Panc1 (cell line): Measurements from ENCODE around the gene TBC1D2B. TPM values are rescaled to one million over a fixed set of nuclear protein-coding genes. Genes with fewer than 3 reads are reported as not detected.

ENCODE experiments used
- ATAC-seq: fragments of 200-7000 bp; cut with Tn5 transposase; 2 replicates; pipeline ENCODE4 v1.9.1; 2020; ENCODE audit warnings: mild to moderate bottlenecking, moderate library complexity
- BruUV-seq: library from RNA; stranded (reverse); fragments of 400-500 nt; replicated peaks from 2 replicates; lab custom pipeline; 2021; lab: Mats Ljungman, UMichigan
- CTCF ChIA-PET: fragments of 300-600 bp; sonication (Branson Sonifier 250); formaldehyde crosslinking; loops from one replicate; lab custom pipeline; 2022; ENCODE audit warnings: antibody characterized with exemption; lab: Charles Lee
- POLR2A ChIA-PET: fragments of 300-600 bp; sonication (Branson Sonifier 250); formaldehyde crosslinking; loops from one replicate; lab custom pipeline; 2022; ENCODE audit warnings: antibody characterized with exemption; lab: Charles Lee
- DNase-seq: peaks from one replicate; pipeline ENCODE4 v3.0.0-alpha.2; 2010; ENCODE audit warnings: low read depth, low spot score
- H3K27ac ChIP-seq: 2 replicates; pipeline ENCODE4 v1.5.1; 2011; ENCODE audit warnings: mild to moderate bottlenecking, low read length, inconsistent platforms
- H3K27me3 ChIP-seq: fragments of 200-500 bp; sonication (Bioruptor generic); 2 replicates; pipeline ENCODE4 v1.6.0; 2014; ENCODE audit warnings: low read length, inconsistent platforms; ENCODE audit not compliant: control insufficient read depth, insufficient read depth
- H3K36me3 ChIP-seq: fragments of 200-500 bp; sonication (Bioruptor generic); 2 replicates; pipeline ENCODE4 v1.5.1; 2014; ENCODE audit warnings: inconsistent platforms, mild to moderate bottlenecking, low read length, moderate library complexity; ENCODE audit not compliant: control insufficient read depth, insufficient read depth
- H3K4me1 ChIP-seq: 2 replicates; pipeline ENCODE4 v1.5.1; 2011; ENCODE audit warnings: inconsistent platforms, mild to moderate bottlenecking, low read length, moderate library complexity; ENCODE audit not compliant: control insufficient read depth, insufficient read depth
- H3K4me3 ChIP-seq, 2 experiments: 2 replicates each; pipeline ENCODE4 v1.5.1; 2011 to 2012; ENCODE audit warnings: low read depth in 2 of 2, low read length in 2 of 2, mild to moderate bottlenecking in 2 of 2, inconsistent platforms in 1 of 2, moderate library complexity in 1 of 2
- H3K9me3 ChIP-seq: fragments of 200-500 bp; sonication (Bioruptor generic); 2 replicates; pipeline ENCODE4 v1.5.1; 2014; ENCODE audit warnings: low read depth, mild to moderate bottlenecking, inconsistent platforms, low read length, moderate library complexity; ENCODE audit not compliant: control insufficient read depth, insufficient read depth
- CTCF ChIP-seq: fragments of 450-650 bp; IDR thresholded peaks from 2 replicates; pipeline ENCODE4 v1.5.1; 2017; ENCODE audit warnings: mild to moderate bottlenecking
- POLR2AphosphoS5 ChIP-seq: IDR thresholded peaks from 2 replicates; pipeline ENCODE4 v1.6.1; 2012; ENCODE audit warnings: mild to moderate bottlenecking, low read depth, low read length, moderate library complexity
- REST ChIP-seq, 2 experiments: IDR thresholded peaks; 2 replicates each; pipeline ENCODE4 v1.6.1; 2011 to 2012; ENCODE audit warnings: low read depth in 2 of 2, control low read depth in 1 of 2, low read length in 1 of 2, mild to moderate bottlenecking in 1 of 2, moderate library complexity in 1 of 2; ENCODE audit not compliant: insufficient read depth in 1 of 2
- SIN3A ChIP-seq: IDR thresholded peaks from 2 replicates; pipeline ENCODE4 v1.6.1; 2012; ENCODE audit warnings: low read depth, mild to moderate bottlenecking, low read length, moderate library complexity, borderline replicate concordance; ENCODE audit not compliant: insufficient read depth
- TCF7L2 ChIP-seq: IDR thresholded peaks from 2 replicates; pipeline ENCODE4 v1.6.1; 2011; ENCODE audit warnings: mild to moderate bottlenecking, low read depth, low read length, inconsistent platforms
- in situ Hi-C: cut with HindIII; loops from 2 replicates; pipeline ENCODE4 v1.10.0; 2016; ENCODE audit warnings: low sequenced_read_pairs, low pct_unique_long_range_greater_than_20kb
- intact Hi-C: fragments of 100-400 bp; cut with micrococcal nuclease; formaldehyde crosslinking; loops from one replicate; pipeline ENCODE4 v1.10.0; 2022; ENCODE audit not compliant: unreplicated experiment
- total RNA-seq: library from RNA; stranded (reverse); gene quantifications from one replicate; pipeline ENCODE4 v1.2.1, GENCODE V29; 2021; ENCODE audit not compliant: unreplicated experiment

The TBC1D2B gene
- total RNA-seq, 1 experiment from 2014 or later: 59.3 TPM

- Histone ChIP-seq H3K27ac (peak overlapping the region; percentile 82), H3K4me1 (peaks cover 64% of the 10 kb centered on the region), H3K27me3 (no peaks in the 10 kb centered on the region), H3K36me3 (no peaks in the 10 kb centered on the region), H3K4me3 (no peak overlapping the region), H3K9me3 (no peaks in the 10 kb centered on the region)
- BruUV-seq: no TSS peak
- in situ Hi-C loops: no loop called here
- no peak for TF ChIP-seq CTCF
- no peak for TF ChIP-seq POLR2AphosphoS5
- TF ChIP-seq SIN3A: no peak
- TF ChIP-seq REST (IDR thresholded peaks at IDR 0.05; ENCODE audit: insufficient read depth in 1 of 2, low read depth in 2 of 2, low read length in 1 of 2): no peak
- no peak for TF ChIP-seq TCF7L2
- ChIA-PET CTCF (interaction anchor here (1.2 kb wide), 1 partner anchor 16 kb away, joined by 4 read pairs; no protein-coding TSS in a partner anchor), POLR2A (no interaction called here)
- DNase-seq: no peak
- ATAC-seq: no peak
- intact Hi-C loops: no loop called here
Measured at GRCh38 chr15:78073046-78073787, 4.3 kb downstream of the TBC1D2B start.

- CTCF ChIA-PET: interaction anchor here (1.2 kb wide), 1 partner anchor 16 kb away, joined by 4 read pairs; no protein-coding TSS in a partner anchor
- no peaks in the 10 kb centered on the region for H3K9me3 ChIP-seq
- DNase-seq (no peak), ATAC-seq (no peak)
- in situ Hi-C loops: no loop called here
- H3K4me1 ChIP-seq: peaks cover 74% of the 10 kb centered on the region
- intact Hi-C loops: no loop called here
- peak overlapping the region; percentile 82 for H3K27ac ChIP-seq
- no peaks in the 10 kb centered on the region for H3K27me3 ChIP-seq
- POLR2A ChIA-PET: interaction anchor here (0.5 to 0.6 kb wide), 2 partner anchors 800 to 1895 kb away, joined by 5 to 18 read pairs; no protein-coding TSS in a partner anchor
- no TSS peak for BruUV-seq
- no peaks in the 10 kb centered on the region for H3K36me3 ChIP-seq
- TF ChIP-seq POLR2AphosphoS5 (no peak), TCF7L2 (no peak), SIN3A (no peak), CTCF (no peak), REST (IDR thresholded peaks at IDR 0.05; ENCODE audit: insufficient read depth in 1 of 2, low read depth in 2 of 2, low read length in 1 of 2) (no peak)
- H3K4me3 ChIP-seq: peak overlapping the region in 1 of 2 experiments; percentile 37; a peak in 2 of 4 replicates
Measured at GRCh38 chr15:78072080-78072892, 5.2 kb downstream of the TBC1D2B start.
